Kidney epithelial cell (primary cell): ENCODE measurements around the gene PORCN. TPM values are rescaled to one million over a fixed set of nuclear protein-coding genes. Genes with fewer than 3 reads are reported as not detected.

Source experiments
- DNase-seq: peaks from one replicate; pipeline ENCODE4 v3.0.0-alpha.2; 2010; ENCODE audit warnings: low read depth
- H3K27me3 ChIP-seq: 2 replicates; pipeline ENCODE4 v1.6.0; 2011; ENCODE audit warnings: low read length; ENCODE audit not compliant: control insufficient read depth, insufficient read depth
- H3K36me3 ChIP-seq: 2 replicates; pipeline ENCODE4 v1.5.1; 2011; ENCODE audit warnings: low read length; ENCODE audit not compliant: control insufficient read depth, insufficient read depth
- H3K4me3 ChIP-seq: 2 replicates; pipeline ENCODE4 v1.5.1; 2011; ENCODE audit warnings: low read depth, mild to moderate bottlenecking, control low read depth, low read length
- total RNA-seq: library from RNA; depleted of rRNA; stranded (reverse); fragments of >200 nt; gene quantifications from 2 replicates; pipeline ENCODE4 v1.2.3, GENCODE V29; 2015
- TF ChIP-seq, protein P1 (sequence below): IDR thresholded peaks from 2 replicates; pipeline ENCODE4 v1.5.1; 2011; ENCODE audit warnings: mild to moderate bottlenecking, moderate library complexity, low read length, control low read depth, inconsistent platforms; ENCODE audit not compliant: insufficient read depth, poor library complexity, severe bottlenecking

PORCN gene
- total RNA-seq, 1 donor from 2014 or later, result 12.7 TPM

DNA sequence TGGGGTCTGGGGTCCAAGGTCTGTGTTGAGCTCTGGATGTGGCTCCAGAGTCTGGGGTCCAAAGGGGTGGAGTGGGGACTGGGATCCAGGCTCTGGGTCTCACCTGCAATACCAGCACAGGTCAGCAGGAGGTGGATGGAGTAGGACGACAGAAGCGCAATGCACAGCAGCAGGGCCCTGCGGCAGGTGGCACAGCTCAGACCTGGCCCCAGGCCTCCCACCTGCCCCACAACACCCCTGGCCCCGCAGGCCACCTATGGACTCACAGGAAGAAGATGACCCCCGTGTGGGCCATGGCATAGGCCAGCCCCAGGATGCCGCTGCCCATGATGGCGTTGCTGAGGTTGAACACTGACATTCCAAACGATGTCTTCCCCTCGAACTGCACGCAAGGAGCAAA is 42.1 kb upstream of the PORCN start:
- H3K36me3 ChIP-seq, result no peaks in the 10 kb centered on the region
- H3K4me3 ChIP-seq, result no peak overlapping the region
- TF ChIP-seq, protein P1, sequence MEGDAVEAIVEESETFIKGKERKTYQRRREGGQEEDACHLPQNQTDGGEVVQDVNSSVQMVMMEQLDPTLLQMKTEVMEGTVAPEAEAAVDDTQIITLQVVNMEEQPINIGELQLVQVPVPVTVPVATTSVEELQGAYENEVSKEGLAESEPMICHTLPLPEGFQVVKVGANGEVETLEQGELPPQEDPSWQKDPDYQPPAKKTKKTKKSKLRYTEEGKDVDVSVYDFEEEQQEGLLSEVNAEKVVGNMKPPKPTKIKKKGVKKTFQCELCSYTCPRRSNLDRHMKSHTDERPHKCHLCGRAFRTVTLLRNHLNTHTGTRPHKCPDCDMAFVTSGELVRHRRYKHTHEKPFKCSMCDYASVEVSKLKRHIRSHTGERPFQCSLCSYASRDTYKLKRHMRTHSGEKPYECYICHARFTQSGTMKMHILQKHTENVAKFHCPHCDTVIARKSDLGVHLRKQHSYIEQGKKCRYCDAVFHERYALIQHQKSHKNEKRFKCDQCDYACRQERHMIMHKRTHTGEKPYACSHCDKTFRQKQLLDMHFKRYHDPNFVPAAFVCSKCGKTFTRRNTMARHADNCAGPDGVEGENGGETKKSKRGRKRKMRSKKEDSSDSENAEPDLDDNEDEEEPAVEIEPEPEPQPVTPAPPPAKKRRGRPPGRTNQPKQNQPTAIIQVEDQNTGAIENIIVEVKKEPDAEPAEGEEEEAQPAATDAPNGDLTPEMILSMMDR, result peak; percentile 16
- H3K27me3 ChIP-seq, result peaks cover 2% of the 10 kb centered on the region
- no peak for DNase-seq

DNA sequence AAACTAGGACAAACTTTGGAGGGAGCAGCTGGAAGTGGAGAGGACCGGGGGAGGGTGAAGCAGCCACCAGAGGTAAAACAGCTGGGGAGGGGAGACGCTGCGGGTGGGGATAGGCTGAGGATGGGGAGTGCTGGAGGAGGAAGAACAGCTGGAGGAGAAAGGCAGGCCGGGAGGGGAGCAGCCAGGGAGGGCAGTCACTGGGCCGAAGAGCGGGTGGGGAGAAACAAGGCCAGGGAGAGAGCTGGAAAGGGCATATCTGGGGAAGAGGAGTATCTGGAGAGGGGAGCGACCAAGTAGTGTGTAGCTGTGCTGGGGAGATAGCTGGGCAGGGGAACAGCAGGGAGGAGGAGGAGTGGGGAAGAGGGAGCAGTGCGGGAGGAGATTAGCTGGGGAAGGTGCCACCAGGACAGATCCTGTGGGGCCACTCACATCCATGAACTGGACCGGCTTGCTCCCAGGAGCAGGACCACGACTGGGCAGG is 41.5 kb upstream of the PORCN start:
- TF ChIP-seq, protein P1, result no peak
- Histone ChIP-seq H3K27me3 (peaks cover 2% of the 10 kb centered on the region), H3K36me3 (no peaks in the 10 kb centered on the region), H3K4me3 (peak overlapping the region; percentile 42)
- DNase-seq, result no peak

GRCh38 chrX:48468247-48468671 is 40.5 kb upstream of the PORCN start:
- Histone ChIP-seq H3K4me3 (peak overlapping the region; percentile 42), H3K27me3 (peaks cover 2% of the 10 kb centered on the region), H3K36me3 (no peaks in the 10 kb centered on the region)
- TF ChIP-seq, protein P1, result no peak
- DNase-seq, result no peak

DNA sequence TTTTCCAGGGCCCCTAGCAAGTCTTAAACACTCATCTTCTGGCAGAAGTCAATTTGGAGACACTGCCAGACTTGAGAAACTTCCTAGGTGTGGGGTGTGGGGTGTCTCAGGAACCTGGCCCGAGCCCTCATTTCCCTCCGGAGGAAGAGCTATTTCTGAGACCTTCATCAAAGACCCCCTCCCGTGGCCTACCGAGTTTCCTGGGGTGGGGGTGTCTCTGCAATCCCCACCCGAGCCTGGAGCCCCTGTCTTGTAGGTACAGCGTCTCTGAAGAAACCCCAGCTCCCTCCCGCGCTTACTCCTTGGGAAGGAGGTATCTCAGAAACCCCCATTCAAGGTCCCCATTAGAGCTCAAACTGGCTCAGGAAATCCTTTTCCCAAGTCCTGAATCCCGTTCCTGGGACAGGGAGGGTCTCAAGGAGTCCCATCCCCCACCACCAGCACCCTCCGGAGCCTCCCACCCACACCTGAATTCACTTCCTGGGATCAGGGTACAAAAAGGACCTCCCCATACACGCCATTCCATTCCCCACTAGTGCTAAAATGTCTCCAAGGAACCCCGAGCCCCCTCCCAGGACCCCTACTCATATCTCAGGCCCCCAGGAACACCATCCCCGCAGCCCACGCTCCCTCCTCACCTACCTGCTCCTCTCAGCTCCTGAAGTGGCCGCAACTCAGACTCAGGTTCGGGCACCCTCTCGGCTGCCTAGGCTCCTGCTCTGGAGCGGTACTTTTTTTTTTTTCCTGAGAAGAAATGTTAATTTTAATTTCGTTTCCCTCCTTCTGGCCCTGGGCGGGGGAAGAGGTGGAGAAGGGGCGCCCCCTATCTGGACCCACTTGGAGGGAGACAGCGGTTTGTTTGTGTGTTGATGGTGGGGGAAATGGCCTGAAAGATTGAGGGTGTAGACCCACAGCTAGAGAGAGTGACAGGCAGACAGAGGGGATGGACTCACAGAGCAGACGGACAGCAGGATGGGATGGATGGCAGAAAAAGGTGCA is 39.8 kb upstream of the PORCN start:
- TF ChIP-seq, protein P1, result peak; percentile 25
- DNase-seq, result no peak
- H3K36me3 ChIP-seq, result no peaks in the 10 kb centered on the region
- peak overlapping the region; percentile 42 for H3K4me3 ChIP-seq
- peaks cover 2% of the 10 kb centered on the region for H3K27me3 ChIP-seq

DNA sequence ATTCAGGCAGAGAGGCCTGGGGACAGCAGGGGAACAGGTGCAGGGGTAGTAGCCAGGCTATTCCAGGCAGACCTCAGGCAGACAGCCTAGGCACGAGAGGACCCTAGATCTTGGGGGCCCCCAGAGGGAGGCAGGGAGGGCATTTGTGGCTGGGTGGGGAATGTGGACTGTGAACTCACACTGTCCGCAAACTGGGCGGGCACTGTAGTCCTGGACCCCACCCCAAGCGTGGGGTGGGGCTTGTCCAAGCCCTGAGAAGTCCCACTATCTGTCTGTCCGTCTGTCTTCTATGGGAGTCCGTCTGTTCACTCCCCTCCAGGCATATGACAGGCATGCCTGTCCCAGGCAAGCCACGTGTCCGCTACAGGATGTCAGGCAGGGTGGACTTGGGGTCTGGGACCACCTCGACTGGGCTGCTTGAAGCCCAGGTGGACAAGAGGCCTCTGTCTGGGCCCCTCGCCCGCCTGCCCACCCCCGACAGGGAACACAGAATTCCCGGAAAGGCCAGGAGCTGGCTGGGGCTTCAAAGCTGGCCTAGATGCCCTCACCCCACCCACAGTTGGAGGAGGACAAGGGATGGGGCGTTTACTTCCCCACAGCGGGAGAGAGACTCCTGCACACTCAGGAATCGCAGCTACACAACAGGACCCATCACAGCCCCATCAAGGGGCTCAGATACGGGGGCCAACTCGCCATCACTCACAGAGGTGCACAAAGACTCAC is 38.5 kb upstream of the PORCN start, which contains the start of gene SLC38A5:
Gene SLC38A5, minus strand, starts transcription at position 151 of the 723 bp plus-strand sequence. CDS start 2,336 bp downstream, outside the sequence.
- TF ChIP-seq, protein P1, result no peak
- Histone ChIP-seq H3K27me3 (peaks cover 2% of the 10 kb centered on the region), H3K36me3 (no peaks in the 10 kb centered on the region), H3K4me3 (peak within 1 kb of the TSS; percentile 42)
- DNase-seq, result no peak
